Liver (tissue), 9 donors: ENCODE results near the gene PTPRD. TPM values are rescaled to one million over a fixed set of nuclear protein-coding genes. Genes with fewer than 3 reads are reported as not detected.

ENCODE experiments used
- DNase-seq: peaks from one replicate; pipeline ENCODE4 v3.0.0-alpha.2; 2017; ENCODE audit warnings: low spot score
- H3K27ac ChIP-seq, 2 donors: one replicate each; pipeline ENCODE4 v1.7.0; 2013; ENCODE audit warnings: inconsistent platforms in 2 of 2, low read length in 2 of 2, control low read depth in 1 of 2, low read depth in 1 of 2, mild to moderate bottlenecking in 1 of 2
- H3K27me3 ChIP-seq, 4 donors: one replicate each; pipeline versions ENCODE4 v1.6.1 to v1.7.0; 2013; ENCODE audit warnings: low read length in 3 of 4, inconsistent platforms in 1 of 4, mild to moderate bottlenecking in 1 of 4, moderate library complexity in 1 of 4; ENCODE audit not compliant: control insufficient read depth in 4 of 4, insufficient read depth in 4 of 4
- H3K36me3 ChIP-seq, 4 donors: one replicate each; pipeline versions ENCODE4 v1.6.1 to v1.7.0; 2013; ENCODE audit warnings: low read length in 3 of 4, mild to moderate bottlenecking in 3 of 4, low read depth in 1 of 4, moderate library complexity in 1 of 4; ENCODE audit not compliant: control insufficient read depth in 4 of 4, insufficient read depth in 3 of 4
- H3K4me1 ChIP-seq, 4 donors: one replicate each; pipeline versions ENCODE4 v1.6.1 to v1.7.0; 2013; ENCODE audit warnings: low read length in 3 of 4, mild to moderate bottlenecking in 3 of 4, moderate library complexity in 1 of 4; ENCODE audit not compliant: control insufficient read depth in 4 of 4, insufficient read depth in 4 of 4
- H3K4me3 ChIP-seq, 3 donors: one replicate each; pipeline versions ENCODE4 v1.6.1 to v1.7.0; 2013; ENCODE audit warnings: low read length in 3 of 3, control low read depth in 1 of 3, low read depth in 1 of 3, mild to moderate bottlenecking in 1 of 3
- H3K9ac ChIP-seq, 2 donors: one replicate each; pipeline ENCODE4 v1.7.0; 2013; ENCODE audit warnings: low read length in 2 of 2, mild to moderate bottlenecking in 2 of 2, moderate library complexity in 2 of 2, control low read depth in 1 of 2, low read depth in 1 of 2
- H3K9me3 ChIP-seq, 4 donors: one replicate each; pipeline versions ENCODE4 v1.6.1 to v1.7.0; 2013; ENCODE audit warnings: low read length in 3 of 4; ENCODE audit not compliant: control insufficient read depth in 4 of 4
- ATF3 ChIP-seq: IDR thresholded peaks from 2 replicates; pipeline ENCODE4 v1.6.1; 2016; ENCODE audit warnings: antibody characterized with exemption
- CTCF ChIP-seq: fragments of 150-350 bp; IDR thresholded peaks from 2 replicates; pipeline ENCODE4 v1.5.1; 2017; ENCODE audit warnings: improper control_type of control experiment, low read depth, low read length; ENCODE audit not compliant: missing input control
- EGR1 ChIP-seq, 2 donors: IDR thresholded peaks; 2 replicates each; pipeline ENCODE4 v1.6.1; 2016 to 2018; ENCODE audit warnings: antibody characterized with exemption in 2 of 2, low read depth in 2 of 2
- FOXA1 ChIP-seq: IDR thresholded peaks from 2 replicates; pipeline ENCODE4 v1.6.1; 2016; ENCODE audit warnings: antibody characterized with exemption
- FOXA2 ChIP-seq: IDR thresholded peaks from 2 replicates; pipeline ENCODE4 v1.6.1; 2016; ENCODE audit warnings: antibody characterized with exemption
- GABPA ChIP-seq, 2 donors: IDR thresholded peaks in 1 of 2; conservative IDR thresholded peaks in 1 of 2; 2 replicates each; pipeline ENCODE4 v1.6.1; 2016; ENCODE audit warnings: antibody characterized with exemption in 2 of 2, mild to moderate bottlenecking in 1 of 2, moderate library complexity in 1 of 2
- HNF4A ChIP-seq, 2 donors: conservative IDR thresholded peaks; 2 replicates each; pipeline ENCODE4 v1.6.1; 2016; ENCODE audit warnings: antibody characterized with exemption in 2 of 2, mild to moderate bottlenecking in 2 of 2
- HNF4G ChIP-seq: IDR thresholded peaks from 2 replicates; pipeline ENCODE4 v1.6.1; 2016; ENCODE audit warnings: antibody characterized with exemption
- JUND ChIP-seq, 2 donors: IDR thresholded peaks; 2 replicates each; pipeline ENCODE4 v1.6.1; 2016; ENCODE audit warnings: antibody characterized with exemption in 2 of 2
- MAX ChIP-seq: IDR thresholded peaks from 2 replicates; pipeline ENCODE4 v1.6.1; 2016; ENCODE audit warnings: antibody characterized with exemption
- NR2F2 ChIP-seq: IDR thresholded peaks from 2 replicates; pipeline ENCODE4 v1.6.1; 2016; ENCODE audit warnings: antibody characterized with exemption
- RAD21 ChIP-seq, 2 donors: IDR thresholded peaks; 2 replicates each; pipeline ENCODE4 v1.6.1; 2016; ENCODE audit warnings: antibody characterized with exemption in 2 of 2, mild to moderate bottlenecking in 2 of 2
- REST ChIP-seq: IDR thresholded peaks from 2 replicates; pipeline ENCODE4 v1.6.1; 2016; ENCODE audit warnings: antibody characterized with exemption, mild to moderate bottlenecking
- RXRA ChIP-seq, 2 donors: IDR thresholded peaks; 2 replicates each; pipeline ENCODE4 v1.6.1; 2017 to 2018; ENCODE audit warnings: antibody characterized with exemption in 2 of 2, mild to moderate bottlenecking in 1 of 2
- SP1 ChIP-seq: IDR thresholded peaks from 2 replicates; pipeline ENCODE4 v1.6.1; 2018; ENCODE audit warnings: antibody characterized with exemption, mild to moderate bottlenecking
- TAF1 ChIP-seq: conservative IDR thresholded peaks from 2 replicates; pipeline ENCODE4 v1.6.1; 2016; ENCODE audit warnings: antibody characterized with exemption, mild to moderate bottlenecking
- YY1 ChIP-seq: IDR thresholded peaks from 2 replicates; pipeline ENCODE4 v1.6.1; 2016; ENCODE audit warnings: antibody characterized with exemption, mild to moderate bottlenecking
- ZBTB33 ChIP-seq: IDR thresholded peaks from 2 replicates; pipeline ENCODE4 v1.6.1; 2016; ENCODE audit warnings: antibody characterized with exemption
- WGBS: extraction: QIAGEN DNeasy Blood & Tissue Kit; methylation state at CpG from one replicate; pipeline ENCODE4 v1.1.7; 2013; 5-methylcytosine and 5-hydroxymethylcytosine counted together
- polyA plus RNA-seq, 2 donors: library from polyadenylated mRNA; stranded (reverse) in 1 of 2; unstranded in 1 of 2; fragments of 200-250 nt in 1 of 2; fragments of >200 nt in 1 of 2; fragmentation: Nextera tagmentation in 1 of 2; extraction: Ambion mirVana in 1 of 2; gene quantifications; one replicate each; pipeline versions ENCODE4 v1.2.1 to v1.2.3, GENCODE V29; 2013 to 2015
- total RNA-seq, 2 donors: library from RNA; depleted of rRNA; stranded (reverse); fragments of >200 nt; gene quantifications; one replicate each; pipeline ENCODE4 v1.2.3, GENCODE V29; 2014
- donor health status: healthy.
- donor health status: healthy.
- donor health status: healthy.
- donor health status: healthy.
- donor health status: healthy.

PTPRD gene
- total and polyA plus RNA-seq, 4 donors = 0.78 to 34.2 (median 4.7) TPM

GRCh38 chr9:8553444-8553843, 2059.4 kb downstream of the PTPRD start:
- Histone ChIP-seq H3K9me3 (no peaks in the 10 kb centered on the region), H3K4me1 (peaks cover 3 to 18% (median 8%) of the 10 kb centered on the region in 4 donors), H3K27me3 (no peaks in the 10 kb centered on the region), H3K4me3 (no peak overlapping the region), H3K36me3 (no peaks in the 10 kb centered on the region), H3K9ac (no peak overlapping the region), H3K27ac (no peak overlapping the region)
- whole genome bisulfite sequencing = 93% methylated on average over 4 of the region's 4 CpGs
- no peak for DNase-seq
- TF ChIP-seq MAX (no peak), ZBTB33 (no peak), FOXA2 (no peak), FOXA1 (no peak), RXRA (IDR thresholded peaks at IDR 0.05) (no peak), REST (no peak), JUND (IDR thresholded peaks at IDR 0.05) (no peak), GABPA (IDR thresholded peaks at IDR 0.05 in 1 of 2, conservative IDR thresholded peaks at IDR 0.05 in 1 of 2) (no peak), ATF3 (no peak), TAF1 (no peak), RAD21 (IDR thresholded peaks at IDR 0.05) (no peak), HNF4G (no peak), EGR1 (IDR thresholded peaks at IDR 0.05; ENCODE audit: low read depth in 2 of 2) (no peak), HNF4A (conservative IDR thresholded peaks at IDR 0.05) (no peak), CTCF (no peak), NR2F2 (no peak)

- no peak for DNase-seq
- TF ChIP-seq TAF1 (no peak), RAD21 (IDR thresholded peaks at IDR 0.05) (no peak), JUND (IDR thresholded peaks at IDR 0.05) (no peak), CTCF (no peak), ATF3 (no peak), SP1 (no peak), HNF4G (no peak), ZBTB33 (no peak), GABPA (IDR thresholded peaks at IDR 0.05 in 1 of 2, conservative IDR thresholded peaks at IDR 0.05 in 1 of 2) (no peak), RXRA (IDR thresholded peaks at IDR 0.05) (no peak), MAX (no peak), YY1 (no peak), HNF4A (conservative IDR thresholded peaks at IDR 0.05) (no peak), NR2F2 (no peak)
- H3K27me3 ChIP-seq = no peaks in the 10 kb centered on the region
- no peak overlapping the region for H3K27ac ChIP-seq
- H3K9me3 ChIP-seq = no peaks in the 10 kb centered on the region
- no peaks in the 10 kb centered on the region for H3K36me3 ChIP-seq
- WGBS = 96% methylated on average over 3 of the region's 3 CpGs
- no peak overlapping the region for H3K4me3 ChIP-seq
- peaks cover 3 to 18% (median 8%) of the 10 kb centered on the region in 4 donors for H3K4me1 ChIP-seq
- no peak overlapping the region for H3K9ac ChIP-seq
Observed at GRCh38 chr9:8552732-8553131, 2060.1 kb downstream of the PTPRD start.
